Astrocyte (in vitro differentiated cells and primary cell): ENCODE data around the gene ACKR4.

Experiments used
- CTCF ChIP-seq: IDR thresholded peaks from 2 replicates; pipeline ENCODE4 v1.5.1; 2011; ENCODE audit warnings: low read depth, mild to moderate bottlenecking, inconsistent platforms, low read length, moderate library complexity; ENCODE audit not compliant: insufficient read depth
- EZH2 ChIP-seq: IDR thresholded peaks from 2 replicates; pipeline ENCODE4 v1.6.1; 2012; ENCODE audit warnings: mild to moderate bottlenecking, low read length, inconsistent platforms; ENCODE audit not compliant: insufficient read depth

- TF ChIP-seq CTCF, result no peak
- no peak for TF ChIP-seq EZH2
These were observed 1.1 kb downstream of the ACKR4 start for GRCh38 chr3:132598181-132598580.
